Mucosa of descending colon (tissue), 3 donors: Measurements from ENCODE around the gene TMX4. TPM values are rescaled to one million over a fixed set of nuclear protein-coding genes. Genes with fewer than 3 reads are reported as not detected.
"Not testable (repeated sequence)": the region's sequence is repeated elsewhere in the genome, so short reads cannot be mapped to it uniquely, and the experiment has no call there.

Source experiments
- ATAC-seq: fragments of 200-7000 bp; cut with Tn5 transposase; one replicate; pipeline ENCODE4 v1.9.1; 2020; ENCODE audit warnings: mild to moderate bottlenecking, moderate library complexity
- DNase-seq, 3 donors: peaks; one replicate each; pipeline ENCODE4 v3.0.0-alpha.2; 2020
- H3K36me3 ChIP-seq: fragments of 200-600 bp; one replicate; pipeline ENCODE4 v1.8.0; 2021; ENCODE audit warnings: low read depth, mild to moderate bottlenecking
- H3K4me1 ChIP-seq: fragments of 200-600 bp; one replicate; pipeline ENCODE4 v1.8.0; 2021; ENCODE audit warnings: low read depth, mild to moderate bottlenecking
- H3K4me3 ChIP-seq: fragments of 200-600 bp; one replicate; pipeline ENCODE4 v1.8.0; 2021; ENCODE audit warnings: mild to moderate bottlenecking
- H3K9me3 ChIP-seq: fragments of 200-600 bp; one replicate; pipeline ENCODE4 v1.8.0; 2021; ENCODE audit warnings: mild to moderate bottlenecking
- intact Hi-C, 2 donors: fragments of 100-400 bp; cut with DNase I in 1 of 2; cut with micrococcal nuclease in 1 of 2; formaldehyde crosslinking; loops; one replicate each; pipeline versions ENCODE4 v1.11.0 to v1.11.1; 2022; cut with DNase I, micrococcal nuclease
- total RNA-seq, 3 donors: library from RNA; stranded (reverse); fragmentation: NEBNext Ultra II Directional in 2 of 3; extraction: Animal tissue kit (Norgen Biotek cat#: 25700) in 2 of 3; gene quantifications; one replicate each; pipeline versions ENCODE4 v1.2.1 to v1.2.4, GENCODE V29; 2021 to 2023
- TF ChIP-seq, protein P1 (sequence below): fragments of 200-600 bp; IDR thresholded peaks from one replicate; pipeline ENCODE4 v1.8.0; 2022; ENCODE audit warnings: antibody characterized with exemption, mild to moderate bottlenecking
- donor health status: DM: no; HTN: no; CAD: no; lungs with moderate emphysema.
- donor health status: DM: no; HTN: no; CAD: no.
- donor health status: DM: no; HTN: yes; CAD: no.

The TMX4 gene
- total RNA-seq, 3 donors from 2014 or later, result 20.4 to 91.6 (median 26.5) TPM

- intact Hi-C loops, result no loop called here
- TF ChIP-seq, protein P1, sequence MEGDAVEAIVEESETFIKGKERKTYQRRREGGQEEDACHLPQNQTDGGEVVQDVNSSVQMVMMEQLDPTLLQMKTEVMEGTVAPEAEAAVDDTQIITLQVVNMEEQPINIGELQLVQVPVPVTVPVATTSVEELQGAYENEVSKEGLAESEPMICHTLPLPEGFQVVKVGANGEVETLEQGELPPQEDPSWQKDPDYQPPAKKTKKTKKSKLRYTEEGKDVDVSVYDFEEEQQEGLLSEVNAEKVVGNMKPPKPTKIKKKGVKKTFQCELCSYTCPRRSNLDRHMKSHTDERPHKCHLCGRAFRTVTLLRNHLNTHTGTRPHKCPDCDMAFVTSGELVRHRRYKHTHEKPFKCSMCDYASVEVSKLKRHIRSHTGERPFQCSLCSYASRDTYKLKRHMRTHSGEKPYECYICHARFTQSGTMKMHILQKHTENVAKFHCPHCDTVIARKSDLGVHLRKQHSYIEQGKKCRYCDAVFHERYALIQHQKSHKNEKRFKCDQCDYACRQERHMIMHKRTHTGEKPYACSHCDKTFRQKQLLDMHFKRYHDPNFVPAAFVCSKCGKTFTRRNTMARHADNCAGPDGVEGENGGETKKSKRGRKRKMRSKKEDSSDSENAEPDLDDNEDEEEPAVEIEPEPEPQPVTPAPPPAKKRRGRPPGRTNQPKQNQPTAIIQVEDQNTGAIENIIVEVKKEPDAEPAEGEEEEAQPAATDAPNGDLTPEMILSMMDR, result no peak
- H3K9me3 ChIP-seq, result no peaks in the 10 kb centered on the region
- DNase-seq (no peak), ATAC-seq (no peak)
- no peaks in the 10 kb centered on the region for H3K4me1 ChIP-seq
- no peaks in the 10 kb centered on the region for H3K36me3 ChIP-seq
- H3K4me3 ChIP-seq, result no peak overlapping the region
Observed at GRCh38 chr20:8033151-8033841, 13.7 kb upstream of the TMX4 start.

DNA sequence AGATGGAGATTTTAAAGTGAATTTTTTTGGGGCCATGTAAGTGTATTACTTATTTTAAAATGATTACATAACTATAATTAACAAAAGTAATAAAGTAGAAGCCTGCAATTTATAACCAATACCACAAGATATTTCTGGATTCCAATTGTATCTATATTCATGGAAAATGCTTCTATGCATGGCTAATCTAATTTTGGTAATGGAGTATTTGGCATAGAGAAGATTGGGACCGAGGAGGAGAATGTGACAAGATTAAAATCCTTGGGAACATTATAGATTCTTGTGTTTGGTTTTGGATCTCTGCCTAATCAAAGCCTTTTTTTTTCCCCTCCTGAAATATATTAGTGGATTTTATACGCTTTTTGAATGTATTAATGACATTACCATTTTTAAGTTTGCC, 12.9 kb upstream of the TMX4 start:
- TF ChIP-seq, protein P1, result no peak
- Histone ChIP-seq H3K4me3 (no peak overlapping the region), H3K4me1 (no peaks in the 10 kb centered on the region), H3K36me3 (no peaks in the 10 kb centered on the region), H3K9me3 (no peaks in the 10 kb centered on the region)
- no peak for DNase-seq
- intact Hi-C loops, result no loop called here
- no peak for ATAC-seq

GRCh38 chr20:8031539-8031938, 12.0 kb upstream of the TMX4 start:
- ATAC-seq, H3K4me3 ChIP-seq, DNase-seq, intact Hi-C loops, H3K9me3 ChIP-seq, H3K36me3 ChIP-seq, H3K4me1 ChIP-seq: not testable (repeated sequence)

DNA sequence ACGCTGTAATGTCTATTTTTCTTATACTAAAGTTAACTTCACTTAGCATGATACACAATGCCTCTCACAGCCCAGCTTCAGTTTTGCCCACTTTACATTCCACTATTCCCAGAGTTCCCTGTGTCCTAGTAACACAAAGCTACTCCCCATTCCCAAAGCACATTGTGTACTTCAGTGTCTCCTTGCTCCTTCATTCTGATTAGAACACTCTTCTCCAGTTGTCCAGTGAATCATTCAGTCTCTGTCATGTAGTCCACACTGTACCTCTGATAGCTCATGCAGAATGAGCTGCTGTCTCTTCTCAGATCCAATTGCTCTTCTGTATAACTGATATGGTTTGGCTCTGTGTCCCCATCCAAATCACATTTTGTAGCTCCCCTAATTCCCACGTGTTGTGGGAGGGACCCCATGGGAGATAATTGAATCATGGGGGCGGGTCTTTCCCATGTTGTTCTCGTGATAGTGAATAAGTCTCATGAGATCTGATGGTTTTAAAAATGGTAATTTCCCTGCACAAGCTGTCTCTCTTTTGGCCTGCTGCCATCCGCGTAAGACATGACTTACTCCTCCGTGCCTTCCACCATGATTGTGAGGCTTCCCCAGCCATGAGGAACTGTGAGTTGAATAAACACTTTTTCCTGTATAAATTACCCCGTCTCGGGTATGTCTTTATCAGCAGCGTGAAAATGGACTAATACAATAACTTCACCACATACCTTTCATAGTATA, 2.1 kb upstream of the TMX4 start:
- Histone ChIP-seq H3K9me3 (no peaks in the 10 kb centered on the region), H3K4me3 (no peak overlapping the region), H3K36me3 (no peaks in the 10 kb centered on the region), H3K4me1 (no peaks in the 10 kb centered on the region)
- ATAC-seq (no peak), DNase-seq (no peak)
- TF ChIP-seq, protein P1, result no peak
- intact Hi-C loops, result no loop called here

DNA sequence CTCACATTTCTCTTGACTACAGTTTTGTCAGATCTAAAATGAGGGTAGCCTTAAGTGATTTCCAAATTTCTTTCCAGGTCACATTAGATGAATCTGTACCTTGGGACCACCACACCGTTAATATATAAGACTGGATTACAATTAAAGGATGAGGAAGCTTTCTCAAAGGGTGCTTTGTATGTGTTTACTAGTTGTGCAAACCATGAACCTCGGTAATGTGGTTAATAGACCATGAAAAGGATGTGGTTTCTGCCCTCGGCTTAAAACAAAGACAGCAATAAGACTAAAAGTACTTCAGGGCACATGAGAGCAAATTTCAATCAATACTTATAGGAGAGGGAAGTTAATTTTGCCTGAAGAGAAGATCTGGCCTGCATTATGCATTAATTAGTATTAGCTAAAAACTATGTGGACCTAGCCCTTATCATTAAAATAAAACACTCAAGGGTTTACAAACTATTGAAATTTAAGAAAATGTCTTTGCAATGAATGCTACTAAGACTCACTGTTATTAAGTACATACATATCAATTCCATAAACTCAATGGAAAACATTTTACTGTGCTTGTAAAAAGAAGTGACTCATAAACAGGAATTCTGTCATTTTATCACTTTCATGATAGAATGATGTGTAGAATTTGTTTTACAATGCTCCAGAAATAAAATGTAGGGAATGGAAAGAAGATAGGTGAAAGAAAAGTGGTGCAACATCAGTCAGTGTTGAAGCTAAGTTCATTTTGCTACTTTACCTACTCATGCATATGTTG, 936 bp upstream of the TMX4 start:
- intact Hi-C loops, result no loop called here
- Histone ChIP-seq H3K4me1 (no peaks in the 10 kb centered on the region), H3K9me3 (no peaks in the 10 kb centered on the region), H3K36me3 (no peaks in the 10 kb centered on the region), H3K4me3 (no peak overlapping the region)
- DNase-seq, result peak in 1 of 3 donors; percentile 21
- TF ChIP-seq, protein P1, result no peak
- ATAC-seq, result peak; percentile 3

- Histone ChIP-seq H3K4me3 (no peak overlapping the region), H3K9me3 (no peaks in the 10 kb centered on the region), H3K36me3 (no peaks in the 10 kb centered on the region), H3K4me1 (no peaks in the 10 kb centered on the region)
- DNase-seq, result no peak
- no peak for ATAC-seq
- TF ChIP-seq, protein P1, result no peak
- intact Hi-C loops, result no loop called here
Observed at GRCh38 chr20:8019998-8020247, 362 bp upstream of the TMX4 start.
